Fibroblast of lung (primary cell): ENCODE measurements around the gene ODAD3. TPM values are rescaled to one million over a fixed set of nuclear protein-coding genes. Genes with fewer than 3 reads are reported as not detected.
A peak's percentile ranks its signal among the peaks of the same experiment; 100 is the strongest.
"Not testable (repeated sequence)": the region's sequence is repeated elsewhere in the genome, so short reads cannot be mapped to it uniquely, and the experiment has no call there.

Experiments
- DNase-seq, 2 donors: peaks; one replicate each; pipeline versions ENCODE4 v3.0.0 to v3.0.0-alpha.2; 2010; ENCODE audit warnings: low read depth in 2 of 2
- H2AFZ ChIP-seq: 2 replicates; pipeline ENCODE4 v1.5.1; 2012; ENCODE audit warnings: low read length, control low read depth, inconsistent platforms
- H3K27ac ChIP-seq: 2 replicates; pipeline ENCODE4 v1.5.1; 2011; ENCODE audit warnings: low read length, control low read depth; ENCODE audit not compliant: insufficient read depth
- H3K27me3 ChIP-seq: 2 replicates; pipeline ENCODE4 v1.5.1; 2011; ENCODE audit warnings: mild to moderate bottlenecking, low read length; ENCODE audit not compliant: control insufficient read depth, insufficient read depth
- H3K36me3 ChIP-seq: 2 replicates; pipeline ENCODE4 v1.5.1; 2011; ENCODE audit warnings: low read length; ENCODE audit not compliant: control insufficient read depth, insufficient read depth
- H3K4me1 ChIP-seq: 2 replicates; pipeline ENCODE4 v1.5.1; 2011; ENCODE audit warnings: low read length; ENCODE audit not compliant: control insufficient read depth, insufficient read depth; ENCODE audit errors: extremely low read depth
- H3K4me2 ChIP-seq: 2 replicates; pipeline ENCODE4 v1.5.1; 2011; ENCODE audit warnings: low read length, control low read depth; ENCODE audit not compliant: insufficient read depth; ENCODE audit errors: extremely low read depth
- H3K4me3 ChIP-seq, 4 experiments: fragments of 200-600 bp in 1 of 4; sonication (generic) in 1 of 4; replicated peaks in 1 of 4; 2 replicates each; pipeline ENCODE4 v1.5.1; 2011 to 2016; ENCODE audit warnings: low read length in 4 of 4, low read depth in 3 of 4, mild to moderate bottlenecking in 3 of 4, control low read depth in 2 of 4, inconsistent platforms in 1 of 4, mixed read lengths in 1 of 4; ENCODE audit not compliant: insufficient read depth in 1 of 4; ENCODE audit errors: control extremely low read depth in 1 of 4
- H3K79me2 ChIP-seq: 2 replicates; pipeline ENCODE4 v1.5.1; 2012; ENCODE audit warnings: mild to moderate bottlenecking, low read length, inconsistent platforms; ENCODE audit not compliant: control insufficient read depth, insufficient read depth
- H3K9ac ChIP-seq: 2 replicates; pipeline ENCODE4 v1.5.1; 2011; ENCODE audit warnings: mild to moderate bottlenecking, low read length, control low read depth; ENCODE audit not compliant: insufficient read depth
- H3K9me3 ChIP-seq: 2 replicates; pipeline ENCODE4 v1.5.1; 2012; ENCODE audit warnings: low read depth, low read length; ENCODE audit not compliant: control insufficient read depth, insufficient read depth
- H4K20me1 ChIP-seq: 2 replicates; pipeline ENCODE4 v1.5.1; 2011; ENCODE audit warnings: low read length; ENCODE audit not compliant: control insufficient read depth, insufficient read depth; ENCODE audit errors: extremely low read depth
- CTCF ChIP-seq, 2 donors: IDR thresholded peaks in 1 of 2; conservative IDR thresholded peaks in 1 of 2; 1 replicate in 1 of 2; 2 replicates in 1 of 2; pipeline ENCODE4 v1.5.1; 2011 to 2012; ENCODE audit warnings: low read length in 2 of 2, control low read depth in 1 of 2, inconsistent platforms in 1 of 2, low read depth in 1 of 2, mild to moderate bottlenecking in 1 of 2
- EZH2 ChIP-seq: IDR thresholded peaks from 2 replicates; pipeline ENCODE4 v1.5.1; 2012; ENCODE audit warnings: low read length, control low read depth, mild to moderate bottlenecking; ENCODE audit errors: missing control alignments
- polyA plus RNA-seq, 2 donors: library from polyadenylated mRNA; depleted of rRNA in 1 of 2; stranded (reverse) in 1 of 2; unstranded in 1 of 2; fragments of >200 nt; gene quantifications; 2 replicates each; pipeline ENCODE4 v1.2.1, GENCODE V29; 2011 to 2012; ENCODE audit warnings: missing spikeins in 1 of 2
- total RNA-seq: library from RNA; depleted of rRNA; stranded (reverse); fragments of >200 nt; gene quantifications from 2 replicates; pipeline ENCODE4 v1.2.1, GENCODE V29; 2014

Gene ODAD3
- total and polyA plus RNA-seq, 2 donors (not counting 1 experiment from before 2014, with no cell fraction given): 0.32 to 0.66 TPM

- H3K79me2 ChIP-seq: peaks cover 4% of the 10 kb centered on the region
- peak overlapping the region; percentile 57 to 75 (median 62) for H3K4me3 ChIP-seq
- peak overlapping the region; percentile 76 for H3K9ac ChIP-seq
- no peaks in the 10 kb centered on the region for H3K27me3 ChIP-seq
- H3K4me1 ChIP-seq: peaks cover 25% of the 10 kb centered on the region
- TF ChIP-seq EZH2 (no peak), CTCF (conservative IDR thresholded peaks at IDR 0.05 in 1 of 2, IDR thresholded peaks at IDR 0.05 in 1 of 2; ENCODE audit: low read depth in 1 of 2, low read length in 2 of 2) (peak; percentile 65 to 68)
- peak overlapping the region; percentile 89 for H3K27ac ChIP-seq
- no peaks in the 10 kb centered on the region for H3K36me3 ChIP-seq
- peak overlapping the region; percentile 80 for H3K4me2 ChIP-seq
- no peaks in the 10 kb centered on the region for H4K20me1 ChIP-seq
- H2AFZ ChIP-seq: peak overlapping the region; percentile 97
- peak; percentile 91 to 94 for DNase-seq
- no peaks in the 10 kb centered on the region for H3K9me3 ChIP-seq
These were observed 54.0 kb downstream of the ODAD3 start for GRCh38 chr19:11380653-11381537.

GRCh38 chr19:11379857-11380350 is 55.0 kb downstream of the ODAD3 start:
- Histone ChIP-seq H3K27me3 (no peaks in the 10 kb centered on the region), H3K4me2 (no peak overlapping the region), H4K20me1 (no peaks in the 10 kb centered on the region), H3K9me3 (no peaks in the 10 kb centered on the region), H3K36me3 (no peaks in the 10 kb centered on the region), H3K79me2 (peaks cover 7% of the 10 kb centered on the region), H3K27ac (peak overlapping the region; percentile 89), H2AFZ (no peak overlapping the region), H3K4me3 (peak overlapping the region in 1 of 4 experiments; percentile 57), H3K4me1 (peaks cover 31% of the 10 kb centered on the region), H3K9ac (no peak overlapping the region)
- no peak for TF ChIP-seq CTCF (conservative IDR thresholded peaks at IDR 0.05 in 1 of 2, IDR thresholded peaks at IDR 0.05 in 1 of 2; ENCODE audit: low read depth in 1 of 2, low read length in 2 of 2)
- no peak for DNase-seq

- not testable (repeated sequence) for H3K36me3 ChIP-seq, H4K20me1 ChIP-seq, H3K79me2 ChIP-seq, H3K27me3 ChIP-seq, H3K9ac ChIP-seq, H2AFZ ChIP-seq, H3K27ac ChIP-seq, DNase-seq, H3K4me2 ChIP-seq, H3K4me3 ChIP-seq, H3K9me3 ChIP-seq
- peaks cover 31% of the 10 kb centered on the region for H3K4me1 ChIP-seq
These were observed 55.6 kb downstream of the ODAD3 start for GRCh38 chr19:11379269-11379845.
